HepG2 (cell line): Measurements from ENCODE around the gene GNB1. TPM values are rescaled to one million over a fixed set of nuclear protein-coding genes. Genes with fewer than 3 reads are reported as not detected.

Experiments
- ATAC-seq: fragments of 200-7000 bp; cut with Tn5 transposase; 3 replicates; pipeline ENCODE4 v1.9.1; 2020; ENCODE audit warnings: mild to moderate bottlenecking, moderate library complexity
- BruUV-seq: library from RNA; stranded (reverse); fragments of 400-500 nt; replicated peaks from 2 replicates; lab custom pipeline; 2021; lab: Mats Ljungman, UMichigan
- CTCF ChIA-PET: fragments of 300-600 bp; formaldehyde crosslinking; extraction: SDS; loops from one replicate; lab custom pipeline; 2021; ENCODE audit warnings: low total read pairs, inconsistent platforms, low intra/inter-chr PET ratio; lab: Yijun Ruan, JAX
- POLR2A ChIA-PET: fragments of 350-600 bp; sonication (Branson Sonifier 250); formaldehyde crosslinking; loops from one replicate; lab custom pipeline; 2020; ENCODE audit warnings: antibody characterized with exemption, inconsistent platforms; lab: Yijun Ruan, JAX
- DNase-seq: peaks from one replicate; pipeline ENCODE4 v3.0.0-alpha.2; 2015; ENCODE audit warnings: low spot score
- FAIRE-seq: peaks from 3 replicates; lab custom pipeline; 2011; peaks lifted over from hg19 to GRCh38; lab: Jason Lieb, UNC
- H2AFZ ChIP-seq: one replicate; pipeline ENCODE4 v1.6.1; 2011; ENCODE audit warnings: low read length, inconsistent platforms
- H3K27ac ChIP-seq: fragments of 300-600 bp; 3 replicates; pipeline ENCODE4 v1.8.0; 2011; ENCODE audit warnings: mixed run types, mild to moderate bottlenecking, mixed read lengths, low read length, inconsistent platforms; ENCODE audit not compliant: insufficient read depth; ENCODE audit errors: extremely low read length
- H3K27me3 ChIP-seq, 2 experiments: fragments of 200-600 bp in 1 of 2; 2 replicates in 1 of 2; 3 replicates in 1 of 2; pipeline versions ENCODE4 v1.6.0 to v1.8.0; 2011; ENCODE audit warnings: low read length in 2 of 2, mild to moderate bottlenecking in 2 of 2, moderate library complexity in 2 of 2, inconsistent platforms in 1 of 2; ENCODE audit not compliant: insufficient read depth in 2 of 2, control insufficient read depth in 1 of 2
- H3K36me3 ChIP-seq, 2 experiments: fragments of 200-600 bp in 1 of 2; replicated peaks in 1 of 2; 2 replicates in 1 of 2; 3 replicates in 1 of 2; pipeline versions ENCODE4 v1.5.1 to v1.8.0; 2011; ENCODE audit warnings: low read length in 2 of 2, inconsistent platforms in 1 of 2; ENCODE audit not compliant: insufficient read depth in 2 of 2, control insufficient read depth in 1 of 2
- H3K4me1 ChIP-seq: 2 replicates; pipeline ENCODE4 v1.5.1; 2012; ENCODE audit warnings: low read length, inconsistent platforms; ENCODE audit not compliant: insufficient read depth
- H3K4me2 ChIP-seq: 2 replicates; pipeline ENCODE4 v1.6.0; 2011; ENCODE audit warnings: low read depth, low read length, inconsistent platforms
- H3K4me3 ChIP-seq, 3 experiments: fragments of 200-600 bp in 1 of 3; sonication (generic), shearing (Covaris generic) in 1 of 3; replicated peaks in 1 of 3; 2 replicates each; pipeline ENCODE4 v1.5.1; 2011 to 2016; ENCODE audit warnings: low read length in 3 of 3, inconsistent platforms in 2 of 3, low read depth in 2 of 3, mild to moderate bottlenecking in 2 of 3, control low read depth in 1 of 3, mixed read lengths in 1 of 3; ENCODE audit not compliant: insufficient read depth in 1 of 3
- H3K79me2 ChIP-seq: one replicate; pipeline ENCODE4 v1.6.1; 2011; ENCODE audit warnings: low read length, inconsistent platforms; ENCODE audit not compliant: insufficient read depth
- H3K9ac ChIP-seq: 2 replicates; pipeline ENCODE4 v1.6.0; 2011; ENCODE audit warnings: mild to moderate bottlenecking, low read depth, low read length, inconsistent platforms; ENCODE audit not compliant: insufficient read depth
- H3K9me3 ChIP-seq: 2 replicates; pipeline ENCODE4 v1.5.1; 2012; ENCODE audit warnings: mild to moderate bottlenecking, low read length
- H4K20me1 ChIP-seq: 2 replicates; pipeline ENCODE4 v1.6.0; 2011; ENCODE audit warnings: inconsistent platforms, mild to moderate bottlenecking, low read length, moderate library complexity; ENCODE audit not compliant: insufficient read depth
- CENPX ChIP-seq: sonication (generic); formaldehyde crosslinking; IDR thresholded peaks from 2 replicates; pipeline ENCODE4 v1.9.0; 2021; ENCODE audit warnings: mild to moderate bottlenecking, missing genetic modification reagents, moderate library complexity
- GABPB1 ChIP-seq: IDR thresholded peaks from 2 replicates; pipeline ENCODE4 v1.6.1; 2016; ENCODE audit warnings: mild to moderate bottlenecking, missing genetic modification reagents, moderate library complexity, missing compliant biosample characterization
- HES4 ChIP-seq: sonication (generic); formaldehyde crosslinking; IDR thresholded peaks from 2 replicates; pipeline ENCODE4 v1.9.0; 2021; ENCODE audit warnings: mild to moderate bottlenecking, missing genetic modification reagents, borderline replicate concordance
- HNRNPL ChIP-seq: fragments of 200-400 bp; formaldehyde crosslinking; IDR thresholded peaks from 2 replicates; pipeline ENCODE4 v1.6.1; 2017; ENCODE audit warnings: mild to moderate bottlenecking, low read depth, low read length
- IKZF1 ChIP-seq: fragments of 450-650 bp; IDR thresholded peaks from 2 replicates; pipeline ENCODE4 v1.7.1; 2016
- KLF13 ChIP-seq: sonication (generic); formaldehyde crosslinking; IDR thresholded peaks from 2 replicates; pipeline ENCODE4 v1.4.0; 2020; ENCODE audit warnings: mild to moderate bottlenecking, missing genetic modification reagents
- PCBP1 ChIP-seq: fragments of 200-400 bp; formaldehyde crosslinking; IDR thresholded peaks from 2 replicates; pipeline ENCODE4 v1.6.1; 2017; ENCODE audit warnings: mild to moderate bottlenecking, low read depth, low read length, borderline replicate concordance
- RBM39 ChIP-seq: fragments of 200-400 bp; formaldehyde crosslinking; IDR thresholded peaks from one replicate; pipeline ENCODE4 v1.6.1; 2018; ENCODE audit warnings: antibody characterized with exemption, mild to moderate bottlenecking, low read depth, low read length; ENCODE audit not compliant: poor library complexity, severe bottlenecking
- THAP9 ChIP-seq: sonication (generic); formaldehyde crosslinking; IDR thresholded peaks from 2 replicates; pipeline ENCODE4; 2020; ENCODE audit warnings: missing genetic modification reagents, mild to moderate bottlenecking, borderline replicate concordance
- U2AF1 ChIP-seq: fragments of 200-400 bp; formaldehyde crosslinking; optimal IDR thresholded peaks from 2 replicates; pipeline ENCODE3; 2017; ENCODE audit warnings: mild to moderate bottlenecking, low read depth, low read length
- ZBTB20 ChIP-seq: sonication (generic); formaldehyde crosslinking; IDR thresholded peaks from 2 replicates; pipeline ENCODE4 v1.8.1; 2023; ENCODE audit warnings: missing genetic modification reagents, low read depth, mild to moderate bottlenecking, borderline replicate concordance
- ZBTB38 ChIP-seq: sonication (generic); formaldehyde crosslinking; IDR thresholded peaks from 2 replicates; pipeline ENCODE4 v1.5.1; 2020; ENCODE audit warnings: mild to moderate bottlenecking, missing genetic modification reagents
- ZMAT3 ChIP-seq: sonication (generic); formaldehyde crosslinking; conservative IDR thresholded peaks from 2 replicates; pipeline ENCODE4 v1.7.0; 2021; ENCODE audit warnings: missing genetic modification reagents
- ZNF225 ChIP-seq: sonication (generic); formaldehyde crosslinking; IDR thresholded peaks from 2 replicates; pipeline ENCODE4 v1.4.0; 2020; ENCODE audit warnings: mild to moderate bottlenecking, missing genetic modification reagents
- ZNF232 ChIP-seq: sonication (generic); formaldehyde crosslinking; IDR thresholded peaks from 2 replicates; pipeline ENCODE4 v1.4.0; 2020; ENCODE audit warnings: missing genetic modification reagents, borderline replicate concordance
- ZNF431 ChIP-seq: sonication (generic); formaldehyde crosslinking; IDR thresholded peaks from 2 replicates; pipeline ENCODE4 v1.9.0; 2022; ENCODE audit warnings: missing genetic modification reagents, low read depth, mild to moderate bottlenecking, borderline replicate concordance
- ZNF564 ChIP-seq: sonication (generic); formaldehyde crosslinking; IDR thresholded peaks from 2 replicates; pipeline ENCODE4 v1.8.1; 2023; ENCODE audit warnings: mild to moderate bottlenecking, missing genetic modification reagents
- ZNF761 ChIP-seq: sonication (generic); formaldehyde crosslinking; conservative IDR thresholded peaks from 2 replicates; pipeline ENCODE4 v1.4.0; 2020; ENCODE audit warnings: mild to moderate bottlenecking, missing genetic modification reagents
- WGBS: methylation state at CpG from one replicate; pipeline ENCODE4 v1.1.6; 2017; ENCODE audit warnings: low lambda C conversion rate; 5-methylcytosine and 5-hydroxymethylcytosine counted together
- in situ Hi-C: cut with HindIII; loops from 2 replicates; pipeline ENCODE4 v1.10.0; 2017; ENCODE audit warnings: low pct_unique_long_range_greater_than_20kb; ENCODE audit not compliant: extremely low pct_ligation_motif_present
- intact Hi-C: fragments of 100-400 bp; cut with micrococcal nuclease; formaldehyde crosslinking; loops from one replicate; pipeline ENCODE4 v1.10.0; 2022; ENCODE audit not compliant: unreplicated experiment
- polyA plus RNA-seq, 8 experiments: library from polyadenylated mRNA; depleted of rRNA in 3 of 8; stranded (reverse) in 7 of 8; unstranded in 1 of 8; fragments of >200 nt; fragmentation: Illumina TruSeq in 4 of 8; extraction: Trizol in 4 of 8; gene quantifications; 2 replicates each; pipeline versions ENCODE4 v1.2.1 to v1.2.3, GENCODE V29; 2011 to 2016; ENCODE audit warnings: low read depth in 4 of 8, missing spikeins in 1 of 8, mixed read lengths in 1 of 8; ENCODE audit not compliant: insufficient read depth in 1 of 8
- total RNA-seq, 5 experiments: library from RNA; depleted of rRNA; stranded (reverse); fragments of >200 nt; fragmentation: Illumina TruSeq; extraction: Trizol; gene quantifications; 2 replicates each; pipeline ENCODE4 v1.2.3, GENCODE V29; 2016; ENCODE audit warnings: low read depth in 1 of 5
- TF ChIP-seq, protein P1 (sequence below): sonication (generic); formaldehyde crosslinking; IDR thresholded peaks from 2 replicates; pipeline ENCODE4 v1.8.1; 2023; ENCODE audit warnings: mild to moderate bottlenecking, missing genetic modification reagents
- TF ChIP-seq, protein P2 (sequence below): sonication (generic); formaldehyde crosslinking; IDR thresholded peaks from 2 replicates; pipeline ENCODE4 v1.5.0; 2020; ENCODE audit warnings: missing genetic modification reagents, mild to moderate bottlenecking, borderline replicate concordance

GNB1 gene
- total and polyA plus RNA-seq, 2 of the 13 experiments (the other 11 are each of a cell fraction or from before 2014, with no cell fraction given): 66.2 to 327 TPM

DNA sequence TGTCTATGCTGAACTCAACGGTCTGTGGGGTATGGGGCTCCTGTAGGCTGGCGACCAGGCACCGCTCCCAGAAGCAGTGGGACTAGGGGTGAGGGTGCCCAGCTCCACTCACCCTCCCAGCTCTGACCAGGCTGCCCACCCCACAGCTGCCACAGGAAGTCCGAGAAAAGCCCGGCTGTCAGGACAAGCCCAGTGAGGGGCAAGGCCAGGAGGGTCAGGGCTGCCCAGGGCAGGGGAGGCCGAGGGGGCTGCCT is 31.7 kb upstream of the GNB1 start:
- Histone ChIP-seq H3K27ac (peak overlapping the region; percentile 80), H2AFZ (no peak overlapping the region), H3K4me3 (peak overlapping the region; percentile 37 to 73 (median 60); a peak in 5 of 6 replicates), H3K4me1 (peaks cover 73% of the 10 kb centered on the region), H3K79me2 (no peaks in the 10 kb centered on the region), H3K4me2 (peak overlapping the region; percentile 90), H3K9ac (peak overlapping the region; percentile 70; the same call in 1 of the 2 replicates), H3K36me3 (no peaks in the 10 kb centered on the region), H4K20me1 (no peaks in the 10 kb centered on the region), H3K27me3 (peaks cover 20 to 33% of the 10 kb centered on the region in 2 experiments; a peak in 4 of 5 replicates), H3K9me3 (no peaks in the 10 kb centered on the region)
- POLR2A ChIA-PET: interaction anchor here (0.6 to 3.3 kb wide), 3 partner anchors 20 to 38 kb away, joined by 5 to 55 read pairs (median 5); no protein-coding TSS in a partner anchor
- FAIRE-seq: no peak
- ATAC-seq: peak; percentile 7
- in situ Hi-C loops (no loop called here), intact Hi-C loops (no loop called here)
- no peak for DNase-seq
- WGBS: no CpG with 5 or more reads among the region's 6 CpGs
- no TSS peak for BruUV-seq
- CTCF ChIA-PET: no interaction called here
- TF ChIP-seq HNRNPL (peak; percentile 80; the same call in 1 of the 2 replicates), KLF13 (no peak), THAP9 (no peak), ZBTB20 (CRISPR knock-in tag) (0 out of 2 replicates have a peak, but pooled peaks have one; percentile 22), ZNF431 (no peak), ZMAT3 (CRISPR knock-in tag) (0 out of 2 replicates have a peak, but pooled peaks have one; percentile 29), RBM39 (no peak), IKZF1 (no peak), U2AF1 (no peak), HES4 (CRISPR knock-in tag) (no peak), ZNF761 (CRISPR knock-in tag) (0 out of 2 replicates have a peak, but pooled peaks have one; percentile 51), GABPB1 (CRISPR knock-in tag) (no peak), ZNF225 (CRISPR knock-in tag) (peak; percentile 22; the same call in 1 of the 2 replicates), ZNF564 (CRISPR knock-in tag) (0 out of 2 replicates have a peak, but pooled peaks have one; percentile 41), ZBTB38 (CRISPR knock-in tag) (0 out of 2 replicates have a peak, but pooled peaks have one; percentile 26), PCBP1 (0 out of 2 replicates have a peak, but pooled peaks have one; percentile 46), CENPX (CRISPR knock-in tag) (no peak), ZNF232 (CRISPR knock-in tag) (no peak)
- TF ChIP-seq, protein P1, sequence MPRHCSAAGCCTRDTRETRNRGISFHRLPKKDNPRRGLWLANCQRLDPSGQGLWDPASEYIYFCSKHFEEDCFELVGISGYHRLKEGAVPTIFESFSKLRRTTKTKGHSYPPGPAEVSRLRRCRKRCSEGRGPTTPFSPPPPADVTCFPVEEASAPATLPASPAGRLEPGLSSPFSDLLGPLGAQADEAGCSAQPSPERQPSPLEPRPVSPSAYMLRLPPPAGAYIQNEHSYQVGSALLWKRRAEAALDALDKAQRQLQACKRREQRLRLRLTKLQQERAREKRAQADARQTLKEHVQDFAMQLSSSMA (CRISPR knock-in tag): no peak
- TF ChIP-seq, protein P2, sequence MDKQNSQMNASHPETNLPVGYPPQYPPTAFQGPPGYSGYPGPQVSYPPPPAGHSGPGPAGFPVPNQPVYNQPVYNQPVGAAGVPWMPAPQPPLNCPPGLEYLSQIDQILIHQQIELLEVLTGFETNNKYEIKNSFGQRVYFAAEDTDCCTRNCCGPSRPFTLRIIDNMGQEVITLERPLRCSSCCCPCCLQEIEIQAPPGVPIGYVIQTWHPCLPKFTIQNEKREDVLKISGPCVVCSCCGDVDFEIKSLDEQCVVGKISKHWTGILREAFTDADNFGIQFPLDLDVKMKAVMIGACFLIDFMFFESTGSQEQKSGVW: no peak
